HG03139 (cell line): ENCODE results near the gene CTIF.

Source experiments
- ATAC-seq: cut with Tn5 transposase; IDR thresholded peaks from one replicate; pipeline ENCODE4 v1.9.1; 2021; ENCODE audit not compliant: unreplicated experiment

Gene CTIF

GRCh38 chr18:48617844-48618497, 79.1 kb downstream of the CTIF start:
- ATAC-seq: no peak

GRCh38 chr18:48619016-48619415, 80.2 kb downstream of the CTIF start:
- no peak for ATAC-seq

GRCh38 chr18:48619501-48619900, 80.7 kb downstream of the CTIF start:
- no peak for ATAC-seq

- no peak for ATAC-seq
Observed at GRCh38 chr18:48620071-48620470, 81.2 kb downstream of the CTIF start.

- no peak for ATAC-seq
Observed at GRCh38 chr18:48621240-48621639, 82.4 kb downstream of the CTIF start.

- ATAC-seq: no peak
Observed at GRCh38 chr18:48621815-48622555, 83.2 kb downstream of the CTIF start.

- no peak for ATAC-seq
Observed at GRCh38 chr18:48622911-48623431, 84.1 kb downstream of the CTIF start.

- no peak for ATAC-seq
Observed at GRCh38 chr18:48623468-48624235, 84.8 kb downstream of the CTIF start.

GRCh38 chr18:48624856-48625255, 86.0 kb downstream of the CTIF start:
- no peak for ATAC-seq

- ATAC-seq: no peak
Observed at GRCh38 chr18:48627216-48627615, 88.4 kb downstream of the CTIF start.

GRCh38 chr18:48629730-48630324, 91.0 kb downstream of the CTIF start:
- ATAC-seq: no peak

- ATAC-seq: no peak
Observed at GRCh38 chr18:48631851-48632250, 93.0 kb downstream of the CTIF start.

- no peak for ATAC-seq
Observed at GRCh38 chr18:48632676-48633257, 93.9 kb downstream of the CTIF start.

GRCh38 chr18:48634491-48634890, 95.7 kb downstream of the CTIF start:
- no peak for ATAC-seq

GRCh38 chr18:48634975-48635374, 96.1 kb downstream of the CTIF start:
- ATAC-seq: no peak

- no peak for ATAC-seq
Observed at GRCh38 chr18:48635806-48636205, 97.0 kb downstream of the CTIF start.

GRCh38 chr18:48636436-48636835, 97.6 kb downstream of the CTIF start:
- ATAC-seq: no peak

GRCh38 chr18:48637081-48637990, 98.5 kb downstream of the CTIF start:
- ATAC-seq: no peak

GRCh38 chr18:48638451-48638850, 99.6 kb downstream of the CTIF start:
- no peak for ATAC-seq
